CD4-positive, alpha-beta T cell treated with Interleukin-4 for 4 hours (primary cell): ENCODE results near the gene CTTNBP2.

ENCODE experiments used
- DNase-seq: peaks from one replicate; pipeline ENCODE4 v3.0.0-alpha.2; 2020

Gene CTTNBP2

DNA sequence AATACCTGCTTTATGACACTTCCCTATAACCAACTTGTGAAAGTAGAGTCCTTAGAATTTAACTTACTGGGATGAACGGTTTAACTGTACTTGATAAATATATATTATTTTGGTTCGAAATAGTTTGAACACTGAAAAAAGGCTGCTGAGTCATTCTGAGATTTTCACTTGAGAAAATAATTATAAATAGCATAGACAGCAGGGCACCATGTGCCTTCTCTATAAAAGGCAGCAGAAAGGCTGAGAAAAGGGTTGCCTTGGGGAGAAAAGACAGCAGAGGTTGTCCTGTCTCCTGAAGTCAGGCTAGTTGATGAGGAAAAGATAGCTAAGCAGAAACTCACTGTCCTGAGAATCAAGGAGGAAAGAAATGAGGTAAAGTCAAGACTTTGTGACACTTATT, 92.4 kb downstream of the CTTNBP2 start:
- no peak for DNase-seq

DNA sequence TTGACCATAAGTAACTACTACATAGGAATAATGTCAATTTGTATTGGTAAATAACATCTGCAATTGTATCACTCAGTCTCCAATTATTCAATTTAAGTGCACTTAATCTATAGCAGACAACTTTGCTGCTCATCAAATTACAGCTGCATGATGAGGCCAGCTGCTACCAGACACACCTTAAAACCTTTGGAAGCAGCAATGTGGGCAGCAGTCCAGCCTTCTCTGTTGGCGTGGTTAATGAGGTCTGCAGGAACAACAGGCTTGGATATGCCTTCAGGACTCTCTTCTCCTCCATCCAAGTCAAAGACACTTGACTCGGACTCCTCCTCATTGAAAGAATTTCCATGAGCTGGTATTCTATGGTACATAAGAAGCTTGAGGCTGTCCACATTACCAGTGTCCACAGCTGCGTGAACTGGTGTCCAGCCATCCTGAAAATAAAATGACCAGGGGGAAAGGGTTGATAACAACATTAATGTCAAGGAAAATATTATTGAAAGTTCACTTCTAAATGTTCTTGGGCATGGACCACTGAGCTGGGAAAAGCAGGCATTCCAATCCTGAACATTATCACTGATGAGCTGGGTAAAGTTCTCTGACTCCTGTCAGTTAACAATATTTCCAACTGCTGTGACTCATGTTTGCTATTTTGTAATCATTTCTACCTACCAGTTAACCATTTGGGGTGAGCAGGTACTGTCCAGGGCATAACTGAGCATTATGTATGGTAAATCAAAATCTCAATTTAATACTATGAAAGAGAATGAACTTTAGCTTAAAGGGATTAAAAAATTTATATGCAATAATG, 95.7 kb downstream of the CTTNBP2 start:
- DNase-seq: no peak

- no peak for DNase-seq
These were observed 97.0 kb downstream of the CTTNBP2 start for GRCh38 chr7:117776224-117776623.

DNA sequence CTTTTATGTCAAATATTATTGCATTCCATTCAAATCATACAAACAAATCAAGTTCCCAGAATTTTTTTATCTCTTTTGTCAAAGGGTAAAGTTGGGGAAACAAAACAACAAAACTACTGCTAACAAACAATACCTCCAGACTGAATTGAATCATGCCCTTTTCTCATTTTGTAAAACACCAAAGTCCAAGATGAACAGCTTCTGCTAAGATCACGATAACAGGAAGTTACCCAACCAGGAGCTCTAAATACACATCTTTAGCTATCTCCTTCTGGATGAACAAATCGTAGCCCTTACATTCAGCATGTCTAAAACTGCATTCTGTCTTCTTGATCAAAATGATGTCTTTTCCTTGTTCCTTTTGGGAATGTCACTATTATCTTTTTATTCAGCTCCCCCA, 97.4 kb downstream of the CTTNBP2 start:
- no peak for DNase-seq

- no peak for DNase-seq
These were observed 98.3 kb downstream of the CTTNBP2 start for GRCh38 chr7:117774943-117775342.

GRCh38 chr7:117772421-117772820, 100.8 kb downstream of the CTTNBP2 start:
- no peak for DNase-seq

DNA sequence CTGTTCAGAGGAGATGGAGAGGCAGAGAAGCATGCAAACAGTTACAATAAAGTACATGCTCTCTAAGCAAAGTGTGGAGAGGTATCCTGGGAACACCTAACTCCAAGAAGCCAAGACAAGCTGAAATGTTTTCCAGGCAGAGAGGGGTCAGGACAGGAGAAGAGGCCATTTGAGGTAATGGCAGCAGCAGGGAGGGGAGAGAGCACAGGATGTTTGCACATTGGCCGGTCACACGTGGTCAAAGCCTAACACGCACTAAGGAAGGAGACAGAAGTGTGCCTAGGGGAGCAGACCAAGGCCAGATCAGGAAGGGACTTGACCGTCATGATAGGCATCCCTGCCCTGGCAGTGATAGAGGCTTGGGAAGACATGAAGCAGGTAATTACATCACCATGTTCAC, 101.5 kb downstream of the CTTNBP2 start:
- DNase-seq: no peak

DNA sequence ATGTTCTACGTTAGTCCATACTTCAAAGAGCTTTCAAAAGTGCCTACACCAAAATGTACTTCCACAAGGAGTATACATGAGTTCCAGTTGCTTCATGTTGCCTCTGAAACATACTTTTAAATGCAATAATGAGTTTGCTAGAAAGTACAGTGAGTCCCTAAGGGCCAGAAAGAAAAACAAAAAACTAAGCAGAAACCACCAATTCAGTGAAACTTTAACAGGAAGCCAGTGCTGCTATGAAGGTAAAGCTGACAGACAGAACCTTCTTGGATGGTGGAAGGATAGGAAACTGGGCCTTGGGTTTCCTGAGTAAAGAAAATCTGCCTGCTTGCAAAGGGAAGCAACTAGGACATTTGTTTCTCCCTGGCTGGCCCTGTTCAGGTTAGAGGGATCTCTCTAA, 104.2 kb downstream of the CTTNBP2 start:
- DNase-seq: no peak

- no peak for DNase-seq
These were observed 105.3 kb downstream of the CTTNBP2 start for GRCh38 chr7:117767951-117768350.

DNA sequence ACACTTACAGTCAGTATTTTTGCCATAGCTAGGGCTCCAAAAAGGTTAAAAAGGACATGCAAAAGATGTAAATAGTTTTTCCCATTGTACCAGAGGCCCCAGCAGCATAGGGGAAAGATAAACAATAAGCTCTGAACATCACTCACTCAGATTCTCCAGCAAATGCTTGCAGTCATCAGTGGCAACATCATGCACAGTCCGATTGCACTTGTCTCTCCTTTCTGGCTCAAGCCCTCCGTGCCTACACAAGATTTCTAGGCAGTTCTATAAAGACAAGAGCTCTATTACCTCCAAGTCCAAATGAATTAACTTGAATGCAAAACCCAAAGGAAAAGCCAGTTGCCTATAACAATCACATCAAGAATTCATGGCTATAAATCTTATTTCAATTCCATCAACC, 106.3 kb downstream of the CTTNBP2 start:
- DNase-seq: no peak

DNA sequence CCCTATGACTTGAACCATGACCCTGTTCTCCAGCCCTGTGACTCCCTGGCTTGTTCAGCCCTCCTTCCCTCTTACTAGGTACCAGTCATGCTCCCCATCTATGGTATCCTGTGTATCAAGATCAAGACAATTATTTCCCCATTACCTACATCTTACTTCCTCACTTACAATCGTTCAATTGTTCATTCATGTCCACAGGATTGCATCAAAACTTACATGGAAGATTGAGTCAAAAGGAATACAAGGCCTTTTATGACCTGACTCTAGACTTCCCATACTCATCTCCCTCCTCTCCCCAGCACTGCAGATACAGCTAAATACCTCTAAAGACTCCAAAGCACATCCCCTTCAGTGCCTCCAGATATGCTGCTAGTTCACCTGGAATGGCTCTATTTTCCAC, 109.2 kb downstream of the CTTNBP2 start:
- DNase-seq: no peak

DNA sequence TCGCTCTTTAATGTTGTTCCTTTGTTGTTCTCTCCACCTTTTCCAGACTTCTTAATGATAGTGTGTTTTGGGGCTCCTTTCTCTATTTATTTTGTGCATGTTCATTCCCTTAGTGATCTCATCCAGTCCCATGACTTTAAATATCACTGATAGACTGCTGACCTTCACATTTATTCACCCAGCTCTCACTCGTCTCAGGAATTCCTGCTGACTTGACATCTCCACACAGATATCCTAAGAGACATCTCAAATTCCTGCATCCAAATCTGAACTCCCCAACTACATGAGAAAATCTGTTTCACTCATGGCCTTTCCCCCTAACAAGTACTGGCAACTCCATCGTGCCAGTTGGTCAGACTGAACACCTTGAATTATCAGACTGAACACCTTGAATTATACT, 111.2 kb downstream of the CTTNBP2 start:
- DNase-seq: no peak

DNA sequence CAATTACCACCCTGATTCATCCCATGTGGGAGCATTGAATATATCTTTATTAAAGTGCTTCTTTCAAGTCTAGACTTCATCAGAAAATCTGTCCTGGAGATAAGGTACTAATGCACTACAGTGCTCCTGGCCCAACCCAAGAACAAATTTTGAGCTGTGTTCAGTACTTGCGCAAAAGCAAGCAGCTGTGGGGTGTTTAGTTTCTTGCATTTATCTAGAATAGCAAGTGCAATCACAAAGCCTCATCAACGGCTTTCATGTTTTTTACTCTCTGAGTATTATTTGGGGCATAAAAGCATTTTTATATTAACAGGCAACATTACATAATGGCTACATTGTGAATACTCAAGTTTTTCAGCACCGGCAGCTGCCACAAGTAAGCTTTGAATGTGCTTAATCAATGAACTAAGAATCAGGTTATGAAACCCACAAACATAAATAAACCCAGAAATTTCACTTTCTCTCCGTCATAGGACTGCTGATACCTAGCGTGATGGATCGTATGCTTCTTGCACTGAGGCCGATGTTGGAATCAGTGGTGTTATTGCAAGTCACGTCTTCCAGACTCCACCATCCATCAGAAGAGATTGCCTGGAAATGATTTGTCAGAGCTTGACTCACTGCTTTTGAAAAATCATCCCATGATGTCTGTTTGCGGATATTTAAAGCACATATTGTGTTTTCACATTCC, 113.1 kb downstream of the CTTNBP2 start:
- DNase-seq: no peak

DNA sequence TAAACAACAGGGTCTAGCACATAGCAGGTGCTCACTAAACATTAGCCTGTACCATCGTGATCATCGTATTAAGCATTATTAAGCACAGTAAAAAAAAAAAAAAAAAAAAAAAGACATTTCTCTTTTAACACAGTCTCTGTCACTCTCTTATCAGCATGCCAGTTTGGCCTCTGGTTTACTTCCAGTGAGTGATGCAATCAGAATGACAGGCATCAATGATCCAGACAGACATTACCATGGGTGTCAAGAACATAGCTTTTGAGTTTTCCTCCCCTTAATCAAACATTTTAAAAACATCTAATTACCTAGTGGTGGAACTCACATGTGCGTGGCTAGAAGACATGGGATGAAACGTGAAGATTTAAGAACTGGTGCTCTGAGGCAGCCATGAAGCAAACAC, 115.8 kb downstream of the CTTNBP2 start:
- no peak for DNase-seq

GRCh38 chr7:117756586-117757085, 116.6 kb downstream of the CTTNBP2 start:
- DNase-seq: no peak

DNA sequence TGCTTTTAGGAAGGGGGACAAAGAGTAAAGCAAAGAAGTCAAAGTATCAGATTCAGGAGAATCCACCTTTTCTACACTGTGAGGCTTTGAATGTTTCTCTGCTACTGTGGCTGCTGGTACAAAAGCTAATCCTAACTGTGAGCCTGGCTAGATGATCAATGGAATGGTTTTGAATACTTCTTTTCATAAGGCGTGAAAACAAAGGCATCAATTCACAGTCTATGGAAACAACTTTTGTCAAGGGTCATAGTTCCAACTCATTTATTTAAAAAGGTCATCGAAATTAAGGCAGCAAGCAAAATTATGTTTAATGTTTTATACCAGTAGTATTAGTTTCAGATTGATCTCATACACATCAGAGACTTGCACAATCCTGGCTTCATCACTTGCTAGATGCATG, 118.1 kb downstream of the CTTNBP2 start:
- no peak for DNase-seq

- DNase-seq: no peak
These were observed 121.5 kb downstream of the CTTNBP2 start for GRCh38 chr7:117751775-117752174.

DNA sequence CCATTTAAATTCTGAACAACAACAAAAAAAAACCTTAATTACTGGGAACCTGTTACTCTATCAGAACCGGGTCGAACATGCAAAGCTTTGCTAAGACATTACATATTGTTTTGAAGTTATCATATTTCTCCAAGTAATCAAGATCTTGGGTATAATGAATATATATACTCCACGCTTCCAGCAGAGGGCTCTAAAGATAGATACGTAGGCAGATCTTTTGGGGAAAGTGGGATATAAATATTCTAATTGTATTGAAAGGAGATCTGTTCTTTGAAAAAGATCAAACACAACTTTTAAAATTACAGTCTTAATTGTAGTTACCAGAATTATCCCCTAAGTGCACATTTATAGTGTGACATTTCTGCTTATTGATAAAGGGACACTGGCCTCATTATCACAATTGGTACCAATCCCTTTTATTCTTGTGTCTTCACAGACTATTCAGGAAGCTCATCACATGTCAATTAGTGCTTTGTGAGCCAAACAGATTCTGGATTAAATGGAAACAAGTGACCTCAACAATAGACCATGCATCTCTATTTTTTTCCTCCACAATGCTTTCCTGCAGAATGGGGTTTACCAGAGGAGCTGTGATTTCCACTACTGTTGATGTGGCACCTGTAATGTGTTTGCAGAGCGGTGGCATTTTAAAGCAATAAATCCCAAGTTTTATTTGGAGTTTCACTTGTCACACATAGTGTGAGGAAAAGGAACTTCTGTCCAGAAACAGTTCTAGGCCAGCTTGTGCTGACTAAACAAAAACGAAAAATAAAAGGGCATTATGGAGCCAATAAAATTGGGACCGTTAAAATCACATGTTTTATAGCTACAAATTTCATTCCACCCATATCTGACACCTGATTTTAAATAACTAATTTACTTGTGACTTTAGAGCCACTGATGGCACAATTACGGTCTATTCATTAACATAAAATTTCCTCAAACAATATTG, 122.4 kb downstream of the CTTNBP2 start:
- DNase-seq: no peak

DNA sequence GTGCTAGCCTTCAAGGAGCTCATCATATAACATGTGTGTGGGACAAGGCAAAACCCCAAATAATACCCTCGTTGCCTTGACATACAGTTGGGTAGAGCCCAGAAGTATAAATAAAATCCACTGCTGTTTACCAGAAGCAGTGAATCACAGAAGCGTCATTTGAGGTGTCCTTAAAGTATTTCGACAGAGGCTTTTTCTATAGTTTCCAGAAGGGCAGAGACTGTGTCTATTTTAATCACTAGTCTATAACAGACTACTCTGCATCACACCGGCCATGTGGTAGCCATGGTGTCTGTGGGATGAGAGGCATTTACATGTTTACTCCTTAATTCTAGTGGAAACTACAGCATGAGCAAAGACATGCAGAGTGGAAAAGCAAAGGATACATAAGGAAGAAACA, 131.3 kb downstream of the CTTNBP2 start:
- no peak for DNase-seq

- no peak for DNase-seq
These were observed 134.2 kb downstream of the CTTNBP2 start for GRCh38 chr7:117739085-117739484.

DNA sequence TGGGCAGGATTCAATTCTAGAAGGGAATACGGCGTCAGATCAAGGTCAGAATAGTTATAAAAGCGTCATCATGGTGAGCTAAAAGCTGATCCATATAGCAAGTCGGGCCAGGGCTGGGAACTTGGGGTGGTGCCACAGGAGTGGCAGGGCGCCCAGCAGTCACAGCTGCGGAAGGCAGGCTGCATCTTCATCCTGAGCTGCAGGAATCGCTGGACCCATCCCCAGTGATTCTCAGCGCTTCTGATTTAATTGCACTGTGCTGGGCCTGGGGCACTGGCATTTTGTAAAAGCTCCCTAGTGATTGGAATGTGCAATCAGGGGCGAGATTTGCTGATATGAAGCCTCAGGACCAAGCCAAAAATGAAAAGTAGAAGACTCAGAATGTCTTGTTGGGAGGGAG, 135.3 kb downstream of the CTTNBP2 start:
- no peak for DNase-seq

DNA sequence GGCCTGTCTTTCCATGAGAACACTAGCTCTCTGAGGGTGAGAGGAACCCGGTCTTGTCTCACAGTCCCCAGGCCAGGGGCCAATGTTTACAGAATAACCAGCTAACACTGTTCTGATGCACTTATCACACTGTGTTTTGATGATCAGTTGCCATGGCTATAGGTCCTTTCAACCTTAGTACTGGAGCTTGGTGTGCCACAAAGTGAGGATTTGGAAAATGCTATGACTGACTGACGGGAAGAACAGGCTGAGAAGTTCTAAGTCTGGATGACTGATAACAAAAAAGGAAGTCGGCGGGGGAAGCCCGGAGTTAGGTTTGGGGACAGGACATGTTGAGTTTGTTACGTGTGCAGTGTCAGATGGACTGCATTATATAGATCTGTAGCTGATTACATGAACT, 141.8 kb downstream of the CTTNBP2 start:
- no peak for DNase-seq

GRCh38 chr7:117730390-117730789, 142.9 kb downstream of the CTTNBP2 start:
- no peak for DNase-seq
